ENCODE measurements around the gene ABCA1.
"Not testable (repeated sequence)": the region's sequence is repeated elsewhere in the genome, so short reads cannot be mapped to it uniquely, and the experiment has no call there.

ABCA1 gene

DNA sequence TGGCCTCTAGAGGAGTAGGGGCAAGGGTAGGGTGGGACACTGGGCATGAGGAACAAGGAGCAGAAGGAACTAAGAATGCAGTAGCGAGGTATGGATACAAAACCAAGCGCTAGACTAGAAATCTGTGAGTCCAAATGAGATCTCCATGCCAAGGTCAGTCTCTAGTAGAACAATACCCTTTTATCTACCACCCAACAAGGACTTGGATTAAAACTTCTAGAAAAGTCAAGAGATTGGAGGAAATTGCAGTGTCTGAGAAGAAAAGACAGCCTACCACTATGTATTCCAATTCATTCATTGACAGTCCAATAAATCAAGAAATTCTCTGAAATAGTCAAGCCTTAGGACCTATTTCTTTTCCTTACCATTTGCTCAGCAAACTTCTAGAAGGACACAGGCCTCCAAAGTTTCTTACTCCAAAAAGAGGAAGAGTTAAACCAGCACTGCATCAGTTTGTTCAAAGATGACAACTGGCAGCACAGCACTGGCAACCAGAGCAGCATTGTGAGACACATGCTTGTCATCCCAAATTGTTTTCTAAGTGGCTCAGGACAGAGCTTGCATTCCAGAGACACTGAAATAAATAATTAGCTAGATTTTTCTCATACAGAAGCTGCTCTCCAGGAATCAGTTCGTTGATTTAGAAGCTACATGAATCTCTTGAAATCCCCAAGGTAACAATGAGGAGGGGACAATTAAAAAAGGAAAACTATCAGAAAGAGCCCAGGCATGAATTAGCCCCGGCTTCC is 22.6 kb downstream of the ABCA1 start:
- no peak overlapping the region for H3K4me3 Mint-ChIP-seq
- H3K4me1 Mint-ChIP-seq: peaks cover 45% of the 10 kb centered on the region
- TF ChIP-seq, protein P1, sequence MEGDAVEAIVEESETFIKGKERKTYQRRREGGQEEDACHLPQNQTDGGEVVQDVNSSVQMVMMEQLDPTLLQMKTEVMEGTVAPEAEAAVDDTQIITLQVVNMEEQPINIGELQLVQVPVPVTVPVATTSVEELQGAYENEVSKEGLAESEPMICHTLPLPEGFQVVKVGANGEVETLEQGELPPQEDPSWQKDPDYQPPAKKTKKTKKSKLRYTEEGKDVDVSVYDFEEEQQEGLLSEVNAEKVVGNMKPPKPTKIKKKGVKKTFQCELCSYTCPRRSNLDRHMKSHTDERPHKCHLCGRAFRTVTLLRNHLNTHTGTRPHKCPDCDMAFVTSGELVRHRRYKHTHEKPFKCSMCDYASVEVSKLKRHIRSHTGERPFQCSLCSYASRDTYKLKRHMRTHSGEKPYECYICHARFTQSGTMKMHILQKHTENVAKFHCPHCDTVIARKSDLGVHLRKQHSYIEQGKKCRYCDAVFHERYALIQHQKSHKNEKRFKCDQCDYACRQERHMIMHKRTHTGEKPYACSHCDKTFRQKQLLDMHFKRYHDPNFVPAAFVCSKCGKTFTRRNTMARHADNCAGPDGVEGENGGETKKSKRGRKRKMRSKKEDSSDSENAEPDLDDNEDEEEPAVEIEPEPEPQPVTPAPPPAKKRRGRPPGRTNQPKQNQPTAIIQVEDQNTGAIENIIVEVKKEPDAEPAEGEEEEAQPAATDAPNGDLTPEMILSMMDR (IDR thresholded peaks at IDR 0.05; ENCODE audit: unreplicated experiment in 3 of 3): no peak
- no peak overlapping the region for H3K27ac Mint-ChIP-seq
- no peaks in the 10 kb centered on the region for H3K27me3 Mint-ChIP-seq (ENCODE audit: low read depth)
- no peaks in the 10 kb centered on the region for H3K9me3 Mint-ChIP-seq
- H3K36me3 Mint-ChIP-seq (ENCODE audit: low read depth): no peaks in the 10 kb centered on the region

DNA sequence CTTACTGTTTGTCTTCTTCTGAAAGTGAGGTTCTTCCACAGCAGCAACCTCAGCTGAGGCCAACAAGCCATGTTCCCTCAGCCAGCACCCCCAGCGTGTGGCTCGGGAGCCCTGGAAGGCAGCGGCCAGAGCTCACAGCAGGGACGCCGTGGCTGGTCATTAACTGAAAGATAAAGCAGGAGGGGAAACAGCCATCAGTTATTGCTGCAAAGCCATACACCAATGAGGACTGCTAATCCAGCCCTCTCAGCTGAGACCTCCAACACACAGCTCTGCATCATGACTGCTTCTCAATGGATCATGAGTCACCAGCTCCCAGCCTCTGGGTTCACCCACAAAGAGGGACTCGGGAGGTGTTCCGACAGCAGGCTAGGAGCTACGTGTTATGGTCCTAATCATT is 24.3 kb downstream of the ABCA1 start:
- no peaks in the 10 kb centered on the region for H3K9me3 Mint-ChIP-seq
- no peak overlapping the region for H3K4me3 Mint-ChIP-seq
- peaks cover 1% of the 10 kb centered on the region for H3K36me3 Mint-ChIP-seq (ENCODE audit: low read depth)
- TF ChIP-seq, protein P1 (IDR thresholded peaks at IDR 0.05; ENCODE audit: unreplicated experiment in 3 of 3): no peak
- no peaks in the 10 kb centered on the region for H3K27me3 Mint-ChIP-seq (ENCODE audit: low read depth)
- no peak overlapping the region for H3K27ac Mint-ChIP-seq
- H3K4me1 Mint-ChIP-seq: peaks cover 32% of the 10 kb centered on the region

DNA sequence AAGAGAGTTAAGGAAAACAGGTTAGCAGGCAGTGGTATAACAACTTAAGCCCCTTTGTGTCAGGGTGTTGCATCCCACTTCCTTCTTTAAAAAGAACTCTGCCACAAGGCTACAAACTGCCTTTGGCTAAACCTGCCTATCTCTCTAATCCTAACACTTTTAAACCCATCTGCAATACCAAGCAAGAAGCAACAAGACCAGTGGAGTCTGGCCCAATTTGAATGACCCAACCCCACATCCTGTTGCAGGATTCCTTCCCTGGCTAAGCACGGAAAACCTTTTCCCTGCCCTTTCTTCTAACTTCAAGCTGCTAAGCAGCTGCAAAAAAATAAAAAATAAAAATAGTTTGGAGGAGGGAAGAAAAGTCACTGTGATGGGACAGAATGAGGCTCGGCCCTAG is 27.1 kb downstream of the ABCA1 start:
- TF ChIP-seq, protein P1 (IDR thresholded peaks at IDR 0.05; ENCODE audit: unreplicated experiment in 3 of 3): no peak
- Mint-ChIP-seq H3K4me3 (no peak overlapping the region), H3K36me3 (ENCODE audit: low read depth) (peaks cover 3% of the 10 kb centered on the region), H3K9me3 (no peaks in the 10 kb centered on the region), H3K27ac (peak overlapping the region in 1 of 3 experiments; percentile 47), H3K27me3 (ENCODE audit: low read depth) (no peaks in the 10 kb centered on the region), H3K4me1 (peaks cover 27% of the 10 kb centered on the region)

DNA sequence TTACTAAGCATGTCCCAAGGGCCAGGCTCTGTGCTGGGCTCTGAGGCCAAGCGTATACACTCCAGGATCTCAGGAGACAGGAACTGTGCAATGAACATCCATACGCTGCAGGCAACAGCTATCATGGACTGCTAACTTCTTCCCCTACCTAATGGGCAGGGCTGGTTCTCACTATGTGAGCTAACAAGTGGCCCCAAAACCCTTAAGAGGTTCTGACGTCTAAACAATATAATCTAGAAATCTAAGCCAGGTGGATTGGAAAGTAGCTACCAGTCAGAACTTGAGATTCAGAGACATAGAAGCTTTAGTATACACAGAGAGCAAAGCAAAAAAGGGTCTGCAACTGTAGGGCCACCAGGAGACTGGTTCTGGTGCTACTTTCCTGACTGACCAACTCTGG is 27.6 kb downstream of the ABCA1 start:
- Mint-ChIP-seq H3K27me3 (ENCODE audit: low read depth) (no peaks in the 10 kb centered on the region), H3K36me3 (ENCODE audit: low read depth) (peaks cover 3% of the 10 kb centered on the region), H3K4me1 (peaks cover 25% of the 10 kb centered on the region), H3K9me3 (no peaks in the 10 kb centered on the region), H3K27ac (peak overlapping the region in 1 of 3 experiments; percentile 47), H3K4me3 (no peak overlapping the region)
- TF ChIP-seq, protein P1 (IDR thresholded peaks at IDR 0.05; ENCODE audit: unreplicated experiment in 3 of 3): no peak

DNA sequence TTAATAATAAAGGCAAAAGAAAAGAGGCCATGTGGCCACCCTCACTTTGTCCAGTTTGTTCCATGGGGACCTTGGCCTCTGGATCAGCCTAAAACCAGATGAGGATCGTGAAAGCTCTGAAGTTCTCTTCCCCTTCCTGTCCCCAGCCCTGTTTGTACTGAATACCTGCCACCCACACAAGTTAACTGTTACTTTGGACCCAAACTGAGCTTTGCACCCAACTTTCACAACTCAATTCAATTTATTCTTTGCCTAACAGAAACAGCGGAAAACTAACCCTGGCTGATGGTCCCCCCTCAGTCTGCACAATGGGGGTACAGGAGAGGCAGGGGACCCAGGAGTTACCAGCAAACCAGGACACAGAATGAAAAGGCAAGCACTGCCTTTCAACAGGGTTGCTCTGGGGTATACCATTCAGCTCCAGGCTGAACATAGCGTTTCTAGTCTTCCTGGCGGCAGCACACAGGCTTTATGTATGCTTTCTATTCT is 28.2 kb downstream of the ABCA1 start:
- Mint-ChIP-seq H3K36me3 (ENCODE audit: low read depth) (peaks cover 3% of the 10 kb centered on the region), H3K9me3 (no peaks in the 10 kb centered on the region), H3K27me3 (ENCODE audit: low read depth) (no peaks in the 10 kb centered on the region), H3K4me1 (peaks cover 23% of the 10 kb centered on the region), H3K4me3 (no peak overlapping the region), H3K27ac (no peak overlapping the region)
- TF ChIP-seq, protein P1 (IDR thresholded peaks at IDR 0.05; ENCODE audit: unreplicated experiment in 3 of 3): no peak

DNA sequence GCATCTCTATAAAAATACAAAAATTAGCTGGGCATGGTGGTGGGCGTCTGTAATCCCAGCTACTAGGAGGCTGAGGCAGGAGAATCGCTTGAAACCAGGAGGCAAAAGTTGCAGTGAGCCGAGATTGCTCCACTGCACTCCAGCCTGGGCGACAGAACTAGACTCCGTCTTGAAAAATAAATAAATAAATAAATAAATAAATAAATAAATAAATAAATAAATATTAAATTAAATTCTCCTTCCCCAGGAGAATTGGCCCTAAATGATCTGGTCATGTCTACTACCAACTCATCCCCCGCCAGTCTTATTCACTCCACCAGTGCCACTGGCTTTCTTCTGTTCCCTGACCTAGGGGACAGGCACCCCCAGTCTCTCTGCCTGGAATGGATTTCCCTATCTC is 29.6 kb downstream of the ABCA1 start:
- not testable (repeated sequence) for H3K27ac Mint-ChIP-seq; H3K4me3 Mint-ChIP-seq; H3K27me3 Mint-ChIP-seq (ENCODE audit: low read depth); H3K9me3 Mint-ChIP-seq; H3K36me3 Mint-ChIP-seq (ENCODE audit: low read depth)
- peaks cover 23% of the 10 kb centered on the region for H3K4me1 Mint-ChIP-seq

Data from nephron (organoid).